HG03378 (cell line): ENCODE results near the gene PEX16.

Experiments used
- ATAC-seq: cut with Tn5 transposase; IDR thresholded peaks from one replicate; pipeline ENCODE4 v1.9.1; 2021; ENCODE audit warnings: mild to moderate bottlenecking, moderate library complexity; ENCODE audit not compliant: unreplicated experiment

PEX16 gene

DNA sequence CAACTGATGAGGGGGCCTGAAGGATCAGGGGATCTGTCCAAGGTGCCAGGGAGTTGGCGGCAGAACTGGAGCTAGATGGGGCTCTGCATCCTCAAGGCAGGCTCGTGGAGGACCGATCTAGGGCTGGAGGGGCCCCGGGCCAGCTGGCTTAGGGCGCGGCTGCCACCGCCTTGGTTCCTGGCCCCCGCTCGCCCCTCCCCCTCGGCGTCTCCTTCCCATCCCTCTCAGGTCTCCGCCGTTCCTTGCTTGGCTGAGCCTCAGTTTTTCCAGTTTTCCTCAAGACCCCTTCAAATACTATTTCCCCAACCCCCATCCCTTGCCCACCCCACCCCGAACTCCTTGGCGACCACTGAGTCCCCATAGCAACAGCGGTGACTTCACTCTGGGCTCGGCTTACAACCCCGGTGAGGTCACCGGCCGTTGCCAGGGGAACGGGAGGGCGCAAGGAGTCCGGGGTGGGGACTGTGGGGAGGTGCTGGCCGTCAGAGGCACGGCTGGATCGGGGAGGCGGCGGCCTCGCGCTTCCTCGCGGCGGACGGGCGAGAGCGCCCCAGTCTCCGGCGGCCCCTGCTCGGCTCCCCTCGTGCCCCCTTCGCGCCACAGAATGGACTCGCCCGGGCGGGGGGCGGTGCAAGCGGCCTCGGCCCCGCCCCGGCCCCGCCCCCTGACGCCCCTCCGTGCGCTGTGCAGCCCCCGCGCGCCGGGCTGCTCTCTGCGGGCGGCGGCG is 18.1 kb downstream of the PEX16 start:
- no peak for ATAC-seq

DNA sequence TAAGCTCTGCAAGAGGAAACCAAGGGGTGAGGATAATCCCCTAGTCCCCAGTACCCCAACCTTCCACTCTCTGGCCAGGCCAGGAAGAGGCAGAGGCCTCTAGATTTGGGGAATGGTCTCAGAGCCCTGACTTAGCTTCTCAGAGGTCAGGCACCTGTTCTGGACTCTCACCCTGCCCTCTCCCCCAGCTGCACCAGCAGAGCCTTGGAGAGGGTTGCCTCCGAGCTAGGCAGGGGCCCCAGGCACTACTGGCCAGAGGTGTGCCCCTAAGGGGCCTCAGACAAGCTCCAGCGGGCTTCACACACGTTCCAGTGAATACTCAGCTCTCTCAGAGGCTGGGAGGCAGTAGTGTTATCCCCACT is 18.6 kb downstream of the PEX16 start:
- ATAC-seq, result no peak

DNA sequence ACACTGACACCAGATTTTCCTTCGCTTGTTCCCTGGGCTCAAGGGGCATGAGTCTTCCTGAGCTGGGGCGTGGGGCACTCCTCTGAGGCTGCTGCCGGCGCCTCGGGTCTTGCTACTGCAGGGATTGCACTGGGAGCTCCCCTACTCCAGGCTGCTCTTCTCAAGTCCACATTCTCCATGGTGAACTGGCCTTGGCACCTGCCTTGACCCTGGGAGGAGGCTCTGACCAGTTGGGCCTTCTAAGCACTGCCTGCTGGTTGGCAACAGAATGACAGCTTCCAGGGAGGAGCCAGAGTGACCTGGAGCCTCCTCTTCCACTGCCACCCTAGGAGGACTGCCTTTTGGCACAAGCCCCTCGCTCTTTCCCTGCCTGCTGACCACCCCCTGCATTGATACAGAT is 20.1 kb downstream of the PEX16 start:
- ATAC-seq, result no peak

DNA sequence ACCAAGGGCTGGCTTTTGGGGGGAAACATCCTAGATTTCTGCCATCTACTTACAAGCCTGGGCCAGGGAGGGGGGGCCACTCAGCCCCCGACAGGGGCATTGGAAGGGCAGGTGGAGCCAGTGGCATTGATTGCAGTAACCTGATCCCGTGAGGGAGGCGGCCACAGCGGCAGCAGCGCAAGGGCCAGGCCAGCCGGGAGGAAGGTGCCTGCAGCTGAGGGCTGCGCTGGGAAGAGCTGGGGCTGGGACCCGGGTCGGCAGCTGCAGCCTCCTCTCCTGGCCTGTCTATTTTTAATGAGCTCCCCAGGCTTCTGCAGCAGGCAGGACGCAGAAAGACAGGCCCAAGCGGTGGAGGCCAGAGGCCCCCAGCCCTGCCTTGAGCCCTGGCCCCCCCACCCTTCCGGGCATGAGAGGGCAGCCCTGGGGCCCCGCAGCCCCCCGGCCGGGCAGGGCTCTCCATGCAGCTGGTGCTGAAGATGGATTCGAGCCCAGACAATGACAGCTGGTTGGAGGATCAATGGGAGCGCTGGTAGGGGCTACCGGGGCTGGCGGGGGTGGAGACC is 21.2 kb downstream of the PEX16 start:
- no peak for ATAC-seq

DNA sequence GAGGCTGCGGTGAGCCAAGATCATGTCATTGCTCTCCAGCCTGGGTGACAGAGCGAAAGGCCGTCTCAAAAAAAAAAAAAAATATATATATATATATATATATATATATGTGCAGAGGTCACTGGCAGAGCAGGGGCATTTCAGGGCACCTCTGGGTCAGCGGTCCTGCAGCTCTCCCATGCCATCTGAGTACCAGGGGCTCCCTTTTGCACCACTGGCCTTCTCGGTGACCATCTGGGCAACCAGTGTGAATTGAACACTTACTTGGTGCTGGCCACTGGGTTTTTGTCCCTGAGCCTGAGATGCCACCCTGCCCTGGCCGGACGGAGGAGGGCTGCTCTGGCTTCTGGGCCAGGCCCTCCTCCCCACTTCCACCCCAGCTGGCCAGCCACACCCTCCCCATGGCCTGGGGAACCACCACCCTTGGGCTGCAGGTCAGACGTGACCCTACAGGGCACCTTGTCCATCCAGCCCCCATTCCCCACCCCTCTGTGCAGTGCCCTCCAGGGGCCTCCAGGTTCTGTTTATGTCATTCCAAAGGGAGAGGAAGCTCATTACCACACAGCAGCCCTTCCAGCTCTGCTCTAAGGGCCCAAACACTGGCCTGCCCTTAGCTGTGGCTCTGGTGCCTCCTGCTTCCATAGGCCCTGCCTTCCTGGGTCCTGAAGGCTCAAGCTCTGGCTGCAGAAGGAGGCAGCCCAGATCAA is 22.0 kb downstream of the PEX16 start:
- ATAC-seq, result no peak

DNA sequence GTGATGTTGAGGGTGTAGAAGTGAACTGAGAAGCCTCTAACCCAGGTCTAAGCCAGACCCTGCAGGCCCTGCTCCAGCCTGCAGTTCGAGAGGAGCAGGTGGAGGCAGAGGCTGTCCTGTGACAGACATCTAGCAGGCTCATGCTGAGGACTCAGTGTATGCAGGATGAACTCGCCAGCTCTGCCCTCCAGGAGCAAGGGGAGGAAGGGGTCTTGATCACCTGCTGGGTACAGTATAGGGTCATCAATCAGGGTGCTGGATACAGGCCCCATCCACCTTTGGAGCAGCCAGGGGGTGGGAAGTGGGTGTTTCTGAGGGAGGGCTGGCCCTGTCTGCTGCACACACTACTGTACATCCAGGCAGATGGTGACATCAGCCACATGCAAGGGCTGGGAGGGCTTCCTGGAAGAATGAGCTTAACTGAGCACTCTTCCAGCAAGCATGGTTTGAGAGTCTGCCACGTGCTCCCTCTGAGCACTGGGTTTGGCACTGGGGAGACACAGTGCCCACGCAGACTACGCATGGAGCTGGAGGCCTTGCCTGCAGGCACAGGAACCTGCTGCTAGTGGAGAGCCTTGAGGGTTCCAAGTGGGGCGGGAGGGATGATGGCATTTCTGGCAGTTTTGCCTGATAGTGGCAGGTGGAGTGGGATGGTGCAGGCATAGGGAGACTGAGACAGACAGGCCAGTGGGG is 23.0 kb downstream of the PEX16 start:
- no peak for ATAC-seq

DNA sequence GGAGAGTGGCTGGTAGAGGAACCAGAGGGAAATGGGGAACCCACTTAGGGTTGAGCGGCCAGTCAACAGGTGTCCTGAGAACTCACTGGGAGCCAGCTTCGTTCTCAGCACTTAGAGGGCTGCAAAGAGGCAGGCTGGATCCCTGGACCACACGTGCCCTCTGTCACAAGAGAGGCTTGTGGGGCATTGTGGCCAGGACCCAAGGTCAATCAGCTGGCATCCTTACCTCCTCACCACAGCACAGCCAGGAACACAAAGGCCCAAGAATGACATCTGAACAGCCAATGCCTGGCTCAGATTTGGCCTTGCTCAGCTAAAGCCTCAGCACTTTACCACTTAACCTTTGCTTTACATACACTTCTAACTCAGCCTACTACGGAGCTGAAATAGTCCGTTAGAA is 24.8 kb downstream of the PEX16 start:
- no peak for ATAC-seq

DNA sequence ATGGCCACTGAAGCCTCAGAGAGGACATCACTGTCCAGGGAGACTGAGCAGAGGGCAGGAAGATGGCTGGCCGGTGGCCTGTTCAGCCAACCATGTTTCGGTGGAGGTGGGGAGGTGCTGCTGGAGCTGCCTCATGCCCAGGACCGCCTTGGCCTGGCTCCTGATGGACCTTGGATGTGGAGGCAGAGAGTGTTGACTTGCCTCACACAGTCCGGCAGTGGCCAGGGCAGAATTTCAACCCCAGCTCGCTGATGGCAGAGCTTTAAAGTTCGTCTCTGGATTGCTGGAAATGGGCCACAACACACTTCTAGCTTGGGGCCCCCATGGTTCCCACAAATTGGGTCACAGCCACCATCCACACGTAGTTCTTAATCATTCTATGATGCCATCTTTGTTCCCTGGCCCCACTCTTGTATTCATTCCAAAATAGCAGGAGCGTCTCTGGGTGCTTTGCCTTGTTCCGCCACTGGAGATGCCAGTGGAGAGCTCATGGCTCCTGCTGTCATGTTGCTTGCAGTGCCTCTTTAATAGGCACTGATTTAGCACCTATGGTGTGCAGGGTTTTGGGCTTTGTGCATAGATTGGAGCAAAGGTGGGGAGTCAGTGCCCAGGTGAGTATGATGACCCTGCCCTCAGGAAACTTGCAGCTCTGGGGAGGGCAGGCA is 26.7 kb downstream of the PEX16 start:
- ATAC-seq, result no peak

DNA sequence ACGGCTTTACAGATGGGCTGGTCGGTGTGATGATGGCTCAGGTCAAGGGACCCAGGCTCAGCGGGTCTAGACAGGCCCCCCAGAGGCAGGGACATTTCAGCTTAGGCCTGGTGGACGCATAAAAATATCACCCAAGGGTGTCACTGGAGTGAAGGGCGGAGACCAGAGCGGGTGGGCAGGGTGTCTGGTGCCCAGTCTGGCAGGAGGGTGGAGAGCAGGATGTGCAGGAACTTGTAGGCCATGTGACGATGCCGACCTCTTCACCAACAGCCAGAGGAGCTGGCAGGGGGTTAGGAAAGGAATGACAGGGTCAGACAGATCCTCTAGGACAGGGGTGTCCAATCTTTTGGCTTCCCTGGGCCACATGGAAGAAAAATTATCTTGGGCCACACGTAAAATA is 27.7 kb downstream of the PEX16 start:
- no peak for ATAC-seq

DNA sequence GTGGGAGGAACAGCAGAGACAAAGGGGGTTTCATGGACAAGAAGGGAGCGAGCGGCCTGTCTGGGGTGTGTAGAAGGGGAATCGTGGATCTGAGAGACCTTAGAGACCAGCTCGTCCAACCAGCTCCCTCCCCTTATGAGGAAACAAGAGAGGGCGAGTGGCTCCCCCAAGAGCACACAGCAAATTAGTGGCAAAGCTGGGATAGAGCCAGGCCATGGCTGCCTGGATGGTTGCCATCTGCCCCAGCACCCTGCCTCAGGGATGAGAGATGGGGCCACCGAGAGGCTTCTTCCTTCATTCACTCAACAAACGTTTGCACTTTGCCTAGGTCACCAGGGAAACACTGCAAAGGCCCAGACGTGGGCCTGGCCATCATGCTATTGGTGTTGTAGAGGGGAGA is 28.1 kb downstream of the PEX16 start:
- ATAC-seq, result no peak

DNA sequence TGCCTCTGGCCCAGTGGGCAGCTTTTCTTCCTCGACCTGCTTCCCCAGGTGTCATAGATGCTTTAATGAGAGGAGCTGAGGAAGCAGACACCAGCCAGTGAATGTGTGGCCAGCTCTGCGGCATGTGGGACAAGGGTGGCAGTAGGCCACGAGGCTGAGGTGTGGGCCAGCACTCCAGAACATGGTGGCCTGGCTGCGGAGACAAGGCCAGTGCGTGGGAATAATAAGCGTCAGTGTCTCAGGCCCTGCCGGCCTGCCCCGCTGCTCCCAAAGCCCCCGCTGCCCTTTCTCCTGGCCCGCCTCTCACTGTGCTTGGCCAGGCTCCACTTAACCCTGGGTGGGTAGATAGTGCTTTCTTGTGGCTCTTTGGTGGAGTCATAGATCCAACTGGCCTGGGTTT is 30.1 kb downstream of the PEX16 start:
- no peak for ATAC-seq

DNA sequence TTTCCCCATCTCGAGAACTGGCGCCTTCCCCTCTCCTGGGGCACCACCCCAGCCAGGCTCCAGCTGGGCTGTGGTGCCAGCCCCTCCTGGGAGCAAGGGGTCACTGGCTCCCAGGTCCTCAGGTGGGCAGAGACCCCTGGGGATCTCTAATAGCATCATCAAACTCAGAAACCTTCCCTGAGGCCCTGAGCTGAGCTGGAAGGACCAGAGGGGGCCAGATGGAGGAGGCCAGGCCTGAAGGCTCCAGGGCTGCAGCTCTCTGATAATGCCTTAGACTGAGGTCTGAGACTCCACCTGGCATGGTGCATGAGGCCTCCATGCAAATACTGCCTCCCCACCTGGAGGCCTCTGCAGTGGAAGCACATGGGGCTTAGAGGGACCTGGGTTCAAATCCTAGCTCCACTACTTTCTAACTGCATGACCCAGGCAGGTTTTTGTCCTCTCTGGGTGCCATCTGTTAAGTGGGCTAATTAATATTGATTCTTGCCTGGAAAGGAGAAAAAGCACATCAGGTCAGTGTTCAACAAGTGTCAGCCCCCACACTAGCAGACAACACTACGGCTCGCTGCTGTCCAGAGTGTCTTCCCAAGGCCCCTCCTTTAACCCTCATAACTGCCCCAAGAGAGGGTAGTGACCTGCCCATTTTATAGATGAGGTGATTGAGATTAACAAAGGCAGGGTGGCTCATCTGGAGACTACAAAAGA is 30.7 kb downstream of the PEX16 start:
- no peak for ATAC-seq

DNA sequence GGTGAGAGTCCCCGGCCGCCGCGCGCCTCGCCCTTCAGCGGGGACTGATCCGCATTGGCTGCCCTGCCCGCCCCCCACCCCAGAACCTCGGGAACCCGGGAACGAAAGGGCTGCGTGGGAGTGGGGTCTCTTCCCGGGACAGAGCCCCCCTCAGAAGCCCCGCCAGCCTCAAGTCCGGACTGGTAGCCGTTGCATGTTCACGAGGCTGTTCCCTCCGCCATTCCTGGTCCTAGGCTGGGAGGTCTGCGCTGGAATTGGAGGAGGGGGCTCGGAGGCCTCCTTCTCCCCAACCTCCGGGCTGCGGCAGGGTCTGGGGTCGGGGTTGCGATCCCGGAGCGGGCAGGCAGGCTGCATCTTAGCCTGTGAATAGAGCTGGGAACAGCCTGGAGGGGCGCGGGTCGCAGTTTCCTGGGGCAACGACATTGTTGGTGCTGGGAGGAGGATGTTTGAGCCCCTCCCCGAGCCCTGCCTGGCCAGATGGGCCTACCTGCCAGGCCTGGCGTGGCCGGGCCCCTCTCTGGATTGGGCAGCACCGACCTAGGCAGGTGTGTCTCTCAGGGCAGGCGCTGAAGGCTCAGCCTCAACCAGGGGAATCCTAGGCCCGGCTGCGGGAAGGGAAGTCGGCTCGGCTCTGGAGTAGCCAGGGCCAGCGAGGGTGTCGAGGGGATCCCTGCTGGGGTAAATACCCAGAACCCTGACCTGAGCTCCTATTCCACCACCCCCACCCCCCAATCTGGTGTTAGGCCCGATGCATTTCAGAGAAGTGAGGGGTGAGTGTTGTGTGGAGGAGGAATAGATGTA is 31.6 kb downstream of the PEX16 start:
- no peak for ATAC-seq

DNA sequence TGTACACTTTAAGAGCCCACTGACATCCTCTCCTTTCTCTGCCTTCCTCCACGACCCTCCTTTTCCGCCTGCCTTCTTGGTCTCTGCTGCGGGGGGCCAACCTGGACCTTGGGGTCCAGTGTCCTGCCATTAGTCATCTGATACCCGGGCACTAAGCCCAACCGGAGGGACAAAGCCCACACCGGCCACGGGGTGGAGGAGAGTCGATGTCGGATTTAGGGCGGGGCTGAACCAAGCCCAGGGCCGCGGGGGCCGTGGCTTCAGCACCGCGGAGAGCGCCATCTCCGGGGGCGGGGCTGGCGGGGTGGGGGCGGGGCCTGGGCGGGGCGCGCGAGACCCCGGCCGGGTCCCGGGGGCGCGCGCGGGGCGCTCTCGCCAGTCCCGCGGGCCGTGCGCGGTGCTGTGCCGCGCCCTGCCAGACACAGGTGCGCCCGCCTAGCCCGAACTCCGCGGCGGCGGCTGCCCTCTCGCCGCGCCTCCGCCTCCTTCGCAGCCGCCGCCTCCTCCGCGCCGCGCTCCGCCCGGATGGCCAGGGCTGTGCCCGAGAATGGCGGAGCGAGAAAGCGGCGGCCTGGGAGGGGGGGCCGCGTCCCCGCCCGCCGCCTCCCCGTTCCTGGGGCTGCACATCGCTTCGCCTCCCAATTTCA is 32.3 kb downstream of the PEX16 start, which contains the start of gene MAPK8IP1:
Gene MAPK8IP1 (plus strand): TSS at position 378 of the 647 bp plus-strand sequence. CDS start 170 bp downstream, at position 548.
- ATAC-seq, result no peak

DNA sequence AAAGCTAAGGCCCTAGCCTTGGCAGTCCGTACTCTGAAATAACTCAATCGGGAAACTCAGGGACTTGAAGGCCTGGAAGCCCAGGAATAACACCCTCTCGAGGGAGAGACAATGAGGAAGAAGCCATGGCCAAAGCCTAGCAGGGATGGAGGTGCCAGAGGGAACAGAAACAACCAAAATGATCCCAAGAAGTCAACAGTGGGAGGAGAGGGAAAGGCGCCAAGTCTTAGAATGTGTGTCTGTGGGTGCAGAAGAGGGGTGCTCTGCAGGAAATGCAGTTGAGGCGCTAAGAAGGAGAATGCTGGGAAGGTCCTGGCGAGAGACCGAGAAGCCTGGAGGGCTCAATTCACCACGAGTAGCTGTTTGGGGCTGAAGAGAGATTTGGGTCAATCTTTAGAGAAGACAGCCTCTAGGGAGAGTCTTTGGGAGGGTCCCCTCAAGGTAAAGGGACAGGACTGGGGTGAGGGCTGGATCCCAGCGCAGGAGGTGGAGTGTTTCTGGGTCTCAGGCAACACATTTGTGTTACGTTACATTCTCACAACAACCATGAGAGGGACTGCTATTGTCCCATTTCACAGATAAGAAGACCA is 33.0 kb downstream of the PEX16 start:
- no peak for ATAC-seq

DNA sequence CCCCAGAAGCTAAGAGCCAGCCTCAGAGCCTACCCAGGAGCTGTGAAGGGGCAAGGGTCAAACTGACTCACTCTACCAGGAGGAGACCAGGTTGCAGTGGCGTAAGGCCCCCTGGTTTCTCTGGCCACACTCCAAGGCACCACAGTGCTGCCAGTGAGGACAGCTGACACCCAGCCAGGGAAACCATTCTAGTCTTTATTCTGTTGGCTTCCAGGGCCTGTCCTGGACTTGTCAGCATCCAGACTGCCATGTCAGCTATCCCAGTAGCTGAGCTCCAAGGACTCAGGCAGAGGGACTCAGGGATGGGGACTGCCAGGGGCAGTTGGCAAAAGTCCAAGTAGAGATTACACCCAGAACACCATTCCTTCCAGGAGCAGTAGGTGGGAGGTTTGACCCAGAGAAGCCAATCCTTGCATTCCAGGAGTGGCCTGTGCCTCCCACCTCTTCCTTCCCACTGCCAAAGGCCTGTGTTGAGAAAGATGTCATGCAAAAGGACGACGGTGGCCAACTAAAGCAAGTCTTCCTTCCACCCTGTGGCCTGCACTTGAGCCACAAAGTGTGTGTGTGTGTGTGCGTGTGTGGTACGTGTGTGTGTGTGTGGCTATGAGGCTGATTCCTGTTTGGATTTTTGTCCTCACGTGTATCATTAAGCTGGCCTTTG is 35.8 kb downstream of the PEX16 start:
- no peak for ATAC-seq

DNA sequence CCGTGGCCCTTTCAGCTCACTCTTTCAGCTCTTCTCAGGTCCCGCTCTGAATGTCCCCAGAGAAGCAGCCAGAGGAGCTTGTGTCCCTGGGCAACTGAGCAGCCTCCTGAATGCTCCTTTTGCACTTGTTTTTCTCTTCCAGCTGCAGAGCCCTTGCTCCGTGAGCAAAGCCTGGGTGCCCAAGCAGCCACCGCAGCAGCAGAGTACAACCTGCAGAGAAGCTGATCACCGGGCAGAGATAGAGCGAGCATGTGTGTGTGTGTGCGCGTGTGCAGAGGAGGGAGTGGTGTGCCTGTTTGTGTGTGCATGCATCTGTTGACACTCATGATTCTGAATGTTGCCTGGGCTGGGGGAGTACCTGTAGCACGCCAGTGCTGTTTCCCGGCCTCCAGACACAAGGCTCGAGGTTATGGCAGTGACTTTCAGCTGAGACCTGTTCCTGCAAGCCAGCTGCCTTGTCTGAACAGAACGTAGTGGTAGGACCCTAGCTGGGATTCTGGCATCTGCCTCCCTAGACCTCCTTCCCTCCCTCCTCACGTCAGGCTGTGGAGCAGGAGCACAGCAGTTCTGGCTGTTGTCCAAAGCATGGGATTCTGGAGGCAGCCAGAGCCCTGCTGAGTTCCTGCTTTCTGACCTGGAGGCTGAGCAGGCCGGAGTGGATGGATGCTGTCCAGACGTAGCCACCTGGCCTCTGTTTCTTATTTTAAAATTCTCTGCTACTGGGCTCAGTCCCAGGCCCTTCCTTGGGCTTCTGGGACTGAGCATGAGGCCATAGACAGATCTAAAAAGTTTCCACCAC is 36.7 kb downstream of the PEX16 start:
- ATAC-seq, result no peak
